Calu3 (cell line): Measurements from ENCODE around the gene PLD1. TPM values are rescaled to one million over a fixed set of nuclear protein-coding genes. Genes with fewer than 3 reads are reported as not detected.

Experiments
- BruUV-seq: library from RNA; stranded (reverse); fragments of 400-500 nt; replicated peaks from 2 replicates; lab custom pipeline; 2021; lab: Mats Ljungman, UMichigan
- CTCF ChIA-PET: fragments of 300-600 bp; sonication (Branson Sonifier 250); formaldehyde crosslinking; loops from one replicate; lab custom pipeline; 2022; ENCODE audit warnings: antibody characterized with exemption; lab: Charles Lee
- DNase-seq: peaks from one replicate; pipeline ENCODE4 v3.0.0; 2022
- H3K27ac Mint-ChIP-seq: one replicate; pipeline ENCODE4 v1.8.0; 2022; ENCODE audit warnings: mixed read lengths; ENCODE audit not compliant: unreplicated experiment
- H3K27me3 Mint-ChIP-seq: one replicate; pipeline ENCODE4 v1.8.0; 2022; ENCODE audit warnings: mixed read lengths; ENCODE audit not compliant: unreplicated experiment
- H3K36me3 Mint-ChIP-seq: one replicate; pipeline ENCODE4 v1.8.0; 2022; ENCODE audit warnings: mild to moderate bottlenecking, moderate library complexity, mixed read lengths; ENCODE audit not compliant: insufficient read depth, unreplicated experiment
- H3K4me1 Mint-ChIP-seq: one replicate; pipeline ENCODE4 v1.8.0; 2022; ENCODE audit warnings: mild to moderate bottlenecking, low read depth, mixed read lengths; ENCODE audit not compliant: unreplicated experiment
- H3K4me3 Mint-ChIP-seq: one replicate; pipeline ENCODE4 v1.8.0; 2022; ENCODE audit warnings: mild to moderate bottlenecking, low read depth, moderate library complexity, mixed read lengths; ENCODE audit not compliant: unreplicated experiment
- H3K9me3 Mint-ChIP-seq: one replicate; pipeline ENCODE4 v1.8.0; 2022; ENCODE audit warnings: low read depth, mixed read lengths; ENCODE audit not compliant: unreplicated experiment
- intact Hi-C: fragments of 100-400 bp; cut with micrococcal nuclease; formaldehyde crosslinking; loops from one replicate; pipeline ENCODE4 v1.10.0; 2022; ENCODE audit not compliant: unreplicated experiment
- total RNA-seq: library from RNA; stranded (reverse); gene quantifications from 2 replicates; pipeline ENCODE4 v1.2.3, GENCODE V29; 2022
- TF ChIP-seq, protein P1 (sequence below): fragments of 200-600 bp; IDR thresholded peaks from one replicate; pipeline ENCODE4 v1.8.0; 2022; ENCODE audit warnings: antibody characterized with exemption; ENCODE audit not compliant: unreplicated experiment

The PLD1 gene
- total RNA-seq, 1 experiment from 2014 or later: 61.2 TPM

DNA sequence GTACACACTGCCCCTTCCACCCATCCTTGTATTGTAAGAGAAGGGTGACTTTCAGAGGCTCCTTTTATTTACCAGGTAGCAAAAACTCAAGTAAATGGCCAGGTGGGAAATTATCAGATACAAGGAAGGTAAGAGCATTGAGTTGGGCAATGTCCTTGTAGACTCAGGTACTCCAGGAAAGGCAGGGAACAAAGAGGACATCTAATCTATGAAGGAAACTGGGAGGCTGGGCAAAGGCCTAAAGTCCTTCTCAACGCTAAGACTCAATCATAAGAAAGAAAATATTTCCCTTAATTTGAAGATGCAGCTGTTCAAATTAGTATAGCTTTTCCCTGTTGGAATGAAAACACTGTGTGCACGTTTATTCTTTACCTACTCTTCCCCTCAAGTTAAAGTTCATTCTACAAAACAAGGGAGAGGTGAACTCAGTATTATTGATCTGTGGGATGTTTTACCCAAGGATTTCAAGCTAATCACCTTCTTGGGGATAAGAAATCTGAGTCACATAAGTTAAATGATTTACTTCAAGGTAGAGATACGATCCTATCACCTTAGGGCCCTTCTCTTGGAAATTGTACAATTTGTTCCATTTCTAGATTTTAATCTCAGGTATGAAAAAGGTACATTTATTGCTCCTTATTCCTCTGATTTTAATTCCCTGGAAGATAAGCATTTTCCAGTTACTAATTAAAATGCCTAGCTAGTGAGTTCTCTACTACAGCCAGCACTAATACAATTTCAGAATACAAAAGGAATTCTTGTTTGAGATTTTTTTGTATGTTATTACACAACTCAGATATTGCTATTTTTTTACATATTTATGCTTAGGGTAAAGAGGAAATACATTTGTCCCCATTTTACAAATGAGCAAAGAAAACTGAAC lies 80.6 kb downstream of the PLD1 start:
- TF ChIP-seq, protein P1, sequence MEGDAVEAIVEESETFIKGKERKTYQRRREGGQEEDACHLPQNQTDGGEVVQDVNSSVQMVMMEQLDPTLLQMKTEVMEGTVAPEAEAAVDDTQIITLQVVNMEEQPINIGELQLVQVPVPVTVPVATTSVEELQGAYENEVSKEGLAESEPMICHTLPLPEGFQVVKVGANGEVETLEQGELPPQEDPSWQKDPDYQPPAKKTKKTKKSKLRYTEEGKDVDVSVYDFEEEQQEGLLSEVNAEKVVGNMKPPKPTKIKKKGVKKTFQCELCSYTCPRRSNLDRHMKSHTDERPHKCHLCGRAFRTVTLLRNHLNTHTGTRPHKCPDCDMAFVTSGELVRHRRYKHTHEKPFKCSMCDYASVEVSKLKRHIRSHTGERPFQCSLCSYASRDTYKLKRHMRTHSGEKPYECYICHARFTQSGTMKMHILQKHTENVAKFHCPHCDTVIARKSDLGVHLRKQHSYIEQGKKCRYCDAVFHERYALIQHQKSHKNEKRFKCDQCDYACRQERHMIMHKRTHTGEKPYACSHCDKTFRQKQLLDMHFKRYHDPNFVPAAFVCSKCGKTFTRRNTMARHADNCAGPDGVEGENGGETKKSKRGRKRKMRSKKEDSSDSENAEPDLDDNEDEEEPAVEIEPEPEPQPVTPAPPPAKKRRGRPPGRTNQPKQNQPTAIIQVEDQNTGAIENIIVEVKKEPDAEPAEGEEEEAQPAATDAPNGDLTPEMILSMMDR: no peak
- H3K27ac Mint-ChIP-seq: peak overlapping the region; percentile 16
- no peak overlapping the region for H3K4me3 Mint-ChIP-seq

DNA sequence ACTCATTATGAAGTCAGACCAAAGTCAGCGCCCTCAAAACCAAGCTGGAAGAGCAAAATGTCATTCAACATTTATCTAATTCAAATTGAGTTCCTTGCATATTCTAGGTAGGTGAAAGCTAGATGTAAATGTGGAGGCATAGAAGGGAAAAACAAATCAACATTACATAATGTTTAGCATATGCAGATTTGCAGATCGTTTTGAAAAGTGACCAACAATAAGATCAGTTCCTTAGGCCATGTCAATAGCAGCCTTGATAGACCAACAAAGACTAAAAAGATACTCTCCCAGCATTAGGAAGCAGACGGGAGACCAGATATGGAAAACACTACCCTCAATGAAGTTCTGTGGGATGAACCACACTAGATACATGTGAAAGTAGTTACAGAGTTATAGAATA lies 83.0 kb downstream of the PLD1 start:
- TF ChIP-seq, protein P1: no peak
- CTCF ChIA-PET: no interaction called here
- no peak for DNase-seq
- H3K27ac Mint-ChIP-seq: no peak overlapping the region
- intact Hi-C loops: no loop called here
- peaks cover 17% of the 10 kb centered on the region for H3K4me1 Mint-ChIP-seq
- no peaks in the 10 kb centered on the region for H3K27me3 Mint-ChIP-seq
- H3K36me3 Mint-ChIP-seq: no peaks in the 10 kb centered on the region
- H3K4me3 Mint-ChIP-seq: no peak overlapping the region
- BruUV-seq: no TSS peak
- no peaks in the 10 kb centered on the region for H3K9me3 Mint-ChIP-seq

More for the DNA sequence above, 80.6 kb downstream of the PLD1 start:
- peak; percentile 23 for DNase-seq
- CTCF ChIA-PET: interaction anchor here (0.6 to 1.8 kb wide), 8 partner anchors 12 to 731 kb away, joined by 3 to 9 read pairs (median 5); no protein-coding TSS in a partner anchor
- Mint-ChIP-seq H3K9me3 (no peaks in the 10 kb centered on the region), H3K4me1 (peaks cover 17% of the 10 kb centered on the region), H3K27me3 (no peaks in the 10 kb centered on the region), H3K36me3 (no peaks in the 10 kb centered on the region)
- BruUV-seq: no TSS peak
- intact Hi-C loops: loop anchor here (2.0 kb wide), 1 partner anchor 41 kb away; no protein-coding TSS in a partner anchor

DNA sequence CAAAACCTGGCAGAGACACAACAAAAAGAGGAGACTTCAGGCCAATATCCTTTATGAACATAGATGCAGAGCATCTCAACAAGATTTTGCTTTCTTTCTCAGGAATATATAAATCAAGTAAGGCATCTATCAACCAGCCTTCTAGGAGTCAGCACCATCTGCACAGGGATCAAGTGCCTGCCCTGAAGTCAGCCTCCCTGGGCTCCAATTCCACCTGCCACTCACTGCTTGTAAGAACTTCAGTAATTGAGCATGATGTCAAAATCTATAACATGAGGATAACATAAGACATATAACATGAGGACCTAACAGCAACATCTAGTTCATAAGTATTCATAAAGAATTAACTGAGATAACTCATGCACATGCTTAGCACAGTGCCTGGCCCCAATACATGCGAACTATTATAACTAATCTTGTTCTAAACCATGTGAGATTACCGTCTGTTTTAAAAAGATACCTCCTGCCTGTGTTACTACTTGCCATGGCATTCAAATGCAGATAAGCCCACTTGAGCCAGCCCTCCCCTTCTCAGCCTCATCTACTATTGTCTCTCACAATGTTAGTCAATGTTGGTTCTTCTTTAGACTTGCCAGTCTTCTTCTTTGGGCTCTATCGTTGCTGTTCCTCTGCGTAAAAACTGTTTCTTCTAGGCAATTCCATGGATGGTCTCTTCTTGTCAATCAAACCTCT lies 91.6 kb downstream of the PLD1 start:
- no TSS peak for BruUV-seq
- no peak for DNase-seq
- Mint-ChIP-seq H3K27me3 (no peaks in the 10 kb centered on the region), H3K36me3 (no peaks in the 10 kb centered on the region), H3K4me1 (no peaks in the 10 kb centered on the region), H3K9me3 (peaks cover 16% of the 10 kb centered on the region), H3K4me3 (no peak overlapping the region), H3K27ac (no peak overlapping the region)
- TF ChIP-seq, protein P1: no peak
- intact Hi-C loops: no loop called here
- CTCF ChIA-PET: no interaction called here

DNA sequence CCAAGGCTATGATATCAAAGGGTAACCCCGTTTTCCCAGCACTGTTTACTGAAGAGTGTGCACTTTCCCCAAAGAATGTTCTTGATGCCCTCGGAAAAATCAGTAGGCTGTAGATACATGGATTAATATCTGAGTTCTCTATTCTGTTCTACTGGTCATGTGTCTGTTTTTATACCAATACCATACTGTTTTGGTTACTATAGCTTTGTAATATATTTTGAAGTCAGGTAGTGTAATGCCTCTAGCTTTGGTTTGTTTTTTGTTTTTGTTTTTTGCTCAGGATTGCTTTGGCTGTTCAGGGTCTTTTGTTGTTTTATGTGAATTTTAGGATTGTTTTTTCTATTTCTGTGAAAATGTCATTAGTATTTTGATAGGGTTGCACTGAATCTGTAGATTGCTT lies 95.1 kb downstream of the PLD1 start:
- TF ChIP-seq, protein P1: no peak
- no peak overlapping the region for H3K27ac Mint-ChIP-seq
- no peak for DNase-seq
- intact Hi-C loops: no loop called here
- H3K9me3 Mint-ChIP-seq: peaks cover 16% of the 10 kb centered on the region
- no peaks in the 10 kb centered on the region for H3K27me3 Mint-ChIP-seq
- CTCF ChIA-PET: no interaction called here
- no peak overlapping the region for H3K4me3 Mint-ChIP-seq
- peaks cover 12% of the 10 kb centered on the region for H3K4me1 Mint-ChIP-seq
- H3K36me3 Mint-ChIP-seq: peaks cover 8% of the 10 kb centered on the region
- BruUV-seq: no TSS peak
